ENCODE data around the gene CPNE2.

Gene CPNE2

GRCh38 chr16:57165938-57166337, 73.6 kb downstream of the CPNE2 start:
- Histone ChIP-seq H3K27me3 (ENCODE audit: control insufficient read depth, insufficient read depth, low read length, poor library complexity, severe bottlenecking) (no peaks in the 10 kb centered on the region), H3K36me3 (ENCODE audit: control insufficient read depth, insufficient read depth, low read length) (peaks cover 36% of the 10 kb centered on the region), H3K9me3 (ENCODE audit: control insufficient read depth, low read length) (no peaks in the 10 kb centered on the region), H3K27ac (ENCODE audit: insufficient read depth, low read depth, low read length, poor library complexity, severe bottlenecking) (no peak overlapping the region), H3K4me3 (ENCODE audit: insufficient read depth, low read depth, low read length) (no peak overlapping the region), H3K4me1 (ENCODE audit: control insufficient read depth, insufficient read depth, low read length) (peaks cover 4% of the 10 kb centered on the region)
- 96 to 97% methylated on average over 3 of the region's 3 CpGs for WGBS, 2 experiments

- no peaks in the 10 kb centered on the region for H3K27me3 ChIP-seq (ENCODE audit: control insufficient read depth, insufficient read depth, low read length, poor library complexity, severe bottlenecking)
- no peaks in the 10 kb centered on the region for H3K9me3 ChIP-seq (ENCODE audit: control insufficient read depth, low read length)
- peaks cover 4% of the 10 kb centered on the region for H3K4me1 ChIP-seq (ENCODE audit: control insufficient read depth, insufficient read depth, low read length)
- H3K36me3 ChIP-seq (ENCODE audit: control insufficient read depth, insufficient read depth, low read length): peaks cover 40% of the 10 kb centered on the region
- H3K4me3 ChIP-seq (ENCODE audit: insufficient read depth, low read depth, low read length): no peak overlapping the region
- H3K27ac ChIP-seq (ENCODE audit: insufficient read depth, low read depth, low read length, poor library complexity, severe bottlenecking): no peak overlapping the region
Measured at GRCh38 chr16:57166451-57166850, 74.1 kb downstream of the CPNE2 start.

DNA sequence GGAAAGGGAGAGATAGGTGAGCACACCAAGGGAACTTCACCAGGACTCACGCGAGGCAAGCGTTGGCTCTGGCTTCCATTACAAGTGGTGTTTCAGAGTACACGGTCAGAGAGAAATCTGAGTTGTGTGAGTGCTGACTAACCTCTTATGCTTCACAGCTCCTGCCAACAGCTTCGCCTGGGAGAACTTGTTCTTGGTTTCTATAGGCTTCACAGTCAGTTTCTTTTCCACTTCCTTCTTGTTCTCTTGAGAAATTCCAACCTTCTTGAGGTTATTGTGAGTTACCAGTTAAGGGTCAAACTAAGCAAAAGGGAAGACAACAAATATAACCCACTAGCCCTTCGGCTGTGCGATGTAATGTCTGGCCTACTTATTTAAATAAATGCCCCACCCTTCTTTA, 74.6 kb downstream of the CPNE2 start:
- H3K36me3 ChIP-seq (ENCODE audit: control insufficient read depth, insufficient read depth, low read length): peaks cover 36% of the 10 kb centered on the region
- H3K27ac ChIP-seq (ENCODE audit: insufficient read depth, low read depth, low read length, poor library complexity, severe bottlenecking): no peak overlapping the region
- no peaks in the 10 kb centered on the region for H3K9me3 ChIP-seq (ENCODE audit: control insufficient read depth, low read length)
- no peak overlapping the region for H3K4me3 ChIP-seq (ENCODE audit: insufficient read depth, low read depth, low read length)
- no peaks in the 10 kb centered on the region for H3K27me3 ChIP-seq (ENCODE audit: control insufficient read depth, insufficient read depth, low read length, poor library complexity, severe bottlenecking)
- peaks cover 4% of the 10 kb centered on the region for H3K4me1 ChIP-seq (ENCODE audit: control insufficient read depth, insufficient read depth, low read length)
- WGBS, 2 experiments: 93 to 98% methylated on average over 7 of the region's 7 CpGs

DNA sequence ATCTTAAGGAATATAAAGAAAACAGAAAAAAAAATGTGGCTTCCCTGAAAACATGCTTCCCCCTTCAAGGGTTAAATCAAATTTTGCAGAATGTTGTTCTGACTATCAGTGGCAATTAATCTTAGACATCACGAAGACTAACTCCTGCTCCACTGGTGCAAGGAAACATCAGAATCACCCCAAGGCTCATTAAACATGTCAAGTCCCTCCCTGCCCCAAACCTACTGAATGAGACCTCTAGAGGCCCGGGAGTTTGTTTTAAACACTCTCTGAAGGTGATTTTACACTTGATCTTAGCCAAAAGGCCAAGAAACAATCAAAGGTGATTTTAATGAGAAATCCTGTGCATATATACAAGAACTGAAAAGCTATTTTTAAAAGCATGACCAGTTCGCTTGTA, 75.2 kb downstream of the CPNE2 start:
- H3K9me3 ChIP-seq (ENCODE audit: control insufficient read depth, low read length): no peaks in the 10 kb centered on the region
- no peak overlapping the region for H3K4me3 ChIP-seq (ENCODE audit: insufficient read depth, low read depth, low read length)
- no peak overlapping the region for H3K27ac ChIP-seq (ENCODE audit: insufficient read depth, low read depth, low read length, poor library complexity, severe bottlenecking)
- WGBS, 2 experiments: 94 to 97% methylated on average over 3 of the region's 3 CpGs
- peaks cover 4% of the 10 kb centered on the region for H3K4me1 ChIP-seq (ENCODE audit: control insufficient read depth, insufficient read depth, low read length)
- no peaks in the 10 kb centered on the region for H3K27me3 ChIP-seq (ENCODE audit: control insufficient read depth, insufficient read depth, low read length, poor library complexity, severe bottlenecking)
- peaks cover 40% of the 10 kb centered on the region for H3K36me3 ChIP-seq (ENCODE audit: control insufficient read depth, insufficient read depth, low read length)

DNA sequence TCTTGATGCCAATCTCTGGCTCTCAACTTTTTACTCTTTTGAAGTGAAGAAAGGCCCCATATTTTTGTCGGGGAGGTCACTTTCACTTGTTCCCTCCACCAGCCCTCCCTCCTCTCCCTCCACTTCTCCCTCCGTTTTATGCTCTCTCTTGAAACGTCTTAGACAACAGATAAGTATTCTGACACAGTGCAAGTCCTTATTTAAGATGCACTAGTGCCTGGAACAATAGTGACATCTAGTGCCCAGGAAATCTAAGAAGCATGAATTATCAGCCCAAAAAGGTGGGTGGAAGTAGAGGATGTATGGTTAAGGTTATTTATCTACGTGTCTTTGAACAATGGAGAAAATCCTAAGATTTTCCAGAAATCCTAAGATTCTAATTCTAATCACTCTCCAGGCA, 75.6 kb downstream of the CPNE2 start:
- Histone ChIP-seq H3K4me3 (ENCODE audit: insufficient read depth, low read depth, low read length) (no peak overlapping the region), H3K27me3 (ENCODE audit: control insufficient read depth, insufficient read depth, low read length, poor library complexity, severe bottlenecking) (no peaks in the 10 kb centered on the region), H3K9me3 (ENCODE audit: control insufficient read depth, low read length) (no peaks in the 10 kb centered on the region), H3K36me3 (ENCODE audit: control insufficient read depth, insufficient read depth, low read length) (peaks cover 42% of the 10 kb centered on the region), H3K27ac (ENCODE audit: insufficient read depth, low read depth, low read length, poor library complexity, severe bottlenecking) (no peak overlapping the region), H3K4me1 (ENCODE audit: control insufficient read depth, insufficient read depth, low read length) (peaks cover 4% of the 10 kb centered on the region)
- 50 to 79% methylated on average over 3 to 4 of the region's 4 CpGs for WGBS, 2 experiments

DNA sequence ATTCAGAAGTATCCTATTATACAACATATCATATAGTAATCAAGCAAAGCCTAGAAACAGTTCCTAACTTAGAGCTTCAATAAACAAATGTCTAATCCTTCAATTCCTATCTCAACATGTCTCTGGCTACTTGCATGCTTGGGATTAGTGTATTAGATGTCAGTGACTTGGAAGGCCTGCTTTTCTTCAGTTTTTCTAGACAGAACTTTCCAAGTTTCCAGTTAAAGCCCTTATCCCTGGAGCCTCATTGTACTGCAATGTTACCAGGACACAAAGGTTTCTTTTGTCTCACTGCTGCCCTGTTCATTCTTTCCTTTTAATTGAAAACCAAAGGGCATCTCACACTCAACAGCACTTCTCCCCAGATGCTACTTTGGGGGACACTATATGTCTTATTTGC, 76.9 kb downstream of the CPNE2 start:
- H3K36me3 ChIP-seq (ENCODE audit: control insufficient read depth, insufficient read depth, low read length): peaks cover 39% of the 10 kb centered on the region
- peaks cover 4% of the 10 kb centered on the region for H3K4me1 ChIP-seq (ENCODE audit: control insufficient read depth, insufficient read depth, low read length)
- no peaks in the 10 kb centered on the region for H3K27me3 ChIP-seq (ENCODE audit: control insufficient read depth, insufficient read depth, low read length, poor library complexity, severe bottlenecking)
- no peaks in the 10 kb centered on the region for H3K9me3 ChIP-seq (ENCODE audit: control insufficient read depth, low read length)
- peak overlapping the region; percentile 9 for H3K27ac ChIP-seq (ENCODE audit: insufficient read depth, low read depth, low read length, poor library complexity, severe bottlenecking)
- H3K4me3 ChIP-seq (ENCODE audit: insufficient read depth, low read depth, low read length): no peak overlapping the region

DNA sequence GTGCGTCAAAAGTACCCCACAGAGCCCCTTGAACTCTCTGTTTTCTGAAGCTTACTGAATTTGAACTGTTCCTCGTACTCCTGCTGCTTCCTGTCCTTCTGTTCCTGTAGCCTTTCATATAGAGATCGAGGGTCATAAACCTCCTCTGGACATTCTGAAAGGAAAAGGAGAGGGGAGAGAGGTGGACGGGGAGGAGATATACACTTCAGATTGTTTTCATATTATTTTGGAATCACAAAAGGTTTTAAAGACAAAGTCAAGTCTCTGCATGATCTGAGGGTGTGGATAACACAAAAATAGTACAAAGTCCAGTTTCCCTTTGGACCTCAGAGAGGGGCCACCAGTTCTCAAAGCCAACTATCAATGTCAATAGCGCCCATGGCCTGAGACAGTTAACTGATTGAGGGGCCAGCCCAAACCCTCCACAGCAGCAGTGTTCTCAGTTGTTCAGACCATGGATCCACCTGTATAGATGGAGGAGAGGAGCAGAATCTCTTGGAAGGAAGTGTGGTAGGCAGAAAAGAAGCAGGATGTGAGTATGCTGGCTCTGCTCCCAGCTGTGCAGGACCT, 80.4 kb downstream of the CPNE2 start:
- WGBS, 2 experiments: 93 to 96% methylated on average over 4 to 5 of the region's 5 CpGs
- Histone ChIP-seq H3K4me3 (ENCODE audit: insufficient read depth, low read depth, low read length) (no peak overlapping the region), H3K36me3 (ENCODE audit: control insufficient read depth, insufficient read depth, low read length) (peaks cover 14% of the 10 kb centered on the region), H3K4me1 (ENCODE audit: control insufficient read depth, insufficient read depth, low read length) (peaks cover 4% of the 10 kb centered on the region), H3K27ac (ENCODE audit: insufficient read depth, low read depth, low read length, poor library complexity, severe bottlenecking) (no peak overlapping the region), H3K9me3 (ENCODE audit: control insufficient read depth, low read length) (no peaks in the 10 kb centered on the region), H3K27me3 (ENCODE audit: control insufficient read depth, insufficient read depth, low read length, poor library complexity, severe bottlenecking) (no peaks in the 10 kb centered on the region)

- no peaks in the 10 kb centered on the region for H3K4me1 ChIP-seq (ENCODE audit: control insufficient read depth, insufficient read depth, low read length)
- H3K4me3 ChIP-seq (ENCODE audit: insufficient read depth, low read depth, low read length): no peak overlapping the region
- no peaks in the 10 kb centered on the region for H3K9me3 ChIP-seq (ENCODE audit: control insufficient read depth, low read length)
- H3K27me3 ChIP-seq (ENCODE audit: control insufficient read depth, insufficient read depth, low read length, poor library complexity, severe bottlenecking): no peaks in the 10 kb centered on the region
- H3K27ac ChIP-seq (ENCODE audit: insufficient read depth, low read depth, low read length, poor library complexity, severe bottlenecking): no peak overlapping the region
- peaks cover 12% of the 10 kb centered on the region for H3K36me3 ChIP-seq (ENCODE audit: control insufficient read depth, insufficient read depth, low read length)
- 96 to 98% methylated on average over 5 of the region's 5 CpGs for WGBS, 2 experiments
Measured at GRCh38 chr16:57175896-57176295, 83.5 kb downstream of the CPNE2 start.

- 90 to 99% methylated on average over 3 of the region's 3 CpGs for WGBS, 2 experiments
- Histone ChIP-seq H3K4me1 (ENCODE audit: control insufficient read depth, insufficient read depth, low read length) (no peaks in the 10 kb centered on the region), H3K27me3 (ENCODE audit: control insufficient read depth, insufficient read depth, low read length, poor library complexity, severe bottlenecking) (no peaks in the 10 kb centered on the region), H3K36me3 (ENCODE audit: control insufficient read depth, insufficient read depth, low read length) (no peaks in the 10 kb centered on the region), H3K9me3 (ENCODE audit: control insufficient read depth, low read length) (no peaks in the 10 kb centered on the region), H3K4me3 (ENCODE audit: insufficient read depth, low read depth, low read length) (no peak overlapping the region), H3K27ac (ENCODE audit: insufficient read depth, low read depth, low read length, poor library complexity, severe bottlenecking) (no peak overlapping the region)
Measured at GRCh38 chr16:57178196-57178595, 85.8 kb downstream of the CPNE2 start.

DNA sequence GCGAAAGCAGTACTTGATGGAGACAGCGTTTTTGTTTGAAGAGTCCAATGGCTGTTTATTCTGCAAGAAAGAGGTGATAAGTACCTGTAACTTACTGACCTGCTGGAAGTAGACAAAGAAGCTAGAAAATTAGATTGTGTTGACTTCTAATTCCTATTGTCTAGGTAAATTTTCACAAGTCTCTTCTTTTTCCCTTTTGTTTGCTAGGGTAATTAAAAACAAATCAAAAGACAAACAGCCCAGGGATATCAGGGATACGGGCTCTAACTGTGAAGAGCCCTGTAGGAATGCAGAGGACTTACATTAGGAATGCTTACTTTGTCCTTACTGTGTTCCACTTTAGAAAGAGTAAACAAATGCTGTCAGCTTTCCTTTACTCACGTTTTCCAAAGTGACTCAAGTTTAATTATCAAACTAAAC, 86.4 kb downstream of the CPNE2 start:
- Histone ChIP-seq H3K36me3 (ENCODE audit: control insufficient read depth, insufficient read depth, low read length) (no peaks in the 10 kb centered on the region), H3K27ac (ENCODE audit: insufficient read depth, low read depth, low read length, poor library complexity, severe bottlenecking) (no peak overlapping the region), H3K4me1 (ENCODE audit: control insufficient read depth, insufficient read depth, low read length) (no peaks in the 10 kb centered on the region), H3K27me3 (ENCODE audit: control insufficient read depth, insufficient read depth, low read length, poor library complexity, severe bottlenecking) (no peaks in the 10 kb centered on the region), H3K9me3 (ENCODE audit: control insufficient read depth, low read length) (no peaks in the 10 kb centered on the region), H3K4me3 (ENCODE audit: insufficient read depth, low read depth, low read length) (no peak overlapping the region)
- WGBS, 2 experiments: 68 to 70% methylated on average over 4 of the region's 4 CpGs

All from ectodermal cell (in vitro differentiated cells).